Measurements from ENCODE around the gene STAP1. TPM values are rescaled to one million over a fixed set of nuclear protein-coding genes. Genes with fewer than 3 reads are reported as not detected.

The STAP1 gene
- total RNA-seq, 3 donors from 2014 or later, result 0.25 to 0.53 (median 0.32) TPM

DNA sequence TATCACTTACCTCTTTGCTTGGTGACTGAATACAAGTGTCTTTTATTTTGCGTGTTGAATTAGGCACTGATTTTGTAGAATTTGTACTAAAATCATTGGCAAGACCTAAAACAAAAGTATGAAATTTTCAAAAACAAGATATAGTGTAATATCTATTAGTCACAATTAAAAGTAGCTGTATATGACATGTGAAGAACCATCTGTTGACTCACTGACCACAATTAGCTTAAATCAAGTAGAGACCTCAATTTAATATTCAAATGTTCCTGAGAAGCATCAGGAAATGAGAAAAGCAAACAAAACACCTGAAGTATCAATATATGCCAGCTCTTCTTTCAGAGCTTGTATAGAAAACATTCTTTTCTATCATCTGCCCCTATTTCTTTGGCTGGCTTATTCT is 18.7 kb upstream of the STAP1 start:
- TF ChIP-seq, protein P1, sequence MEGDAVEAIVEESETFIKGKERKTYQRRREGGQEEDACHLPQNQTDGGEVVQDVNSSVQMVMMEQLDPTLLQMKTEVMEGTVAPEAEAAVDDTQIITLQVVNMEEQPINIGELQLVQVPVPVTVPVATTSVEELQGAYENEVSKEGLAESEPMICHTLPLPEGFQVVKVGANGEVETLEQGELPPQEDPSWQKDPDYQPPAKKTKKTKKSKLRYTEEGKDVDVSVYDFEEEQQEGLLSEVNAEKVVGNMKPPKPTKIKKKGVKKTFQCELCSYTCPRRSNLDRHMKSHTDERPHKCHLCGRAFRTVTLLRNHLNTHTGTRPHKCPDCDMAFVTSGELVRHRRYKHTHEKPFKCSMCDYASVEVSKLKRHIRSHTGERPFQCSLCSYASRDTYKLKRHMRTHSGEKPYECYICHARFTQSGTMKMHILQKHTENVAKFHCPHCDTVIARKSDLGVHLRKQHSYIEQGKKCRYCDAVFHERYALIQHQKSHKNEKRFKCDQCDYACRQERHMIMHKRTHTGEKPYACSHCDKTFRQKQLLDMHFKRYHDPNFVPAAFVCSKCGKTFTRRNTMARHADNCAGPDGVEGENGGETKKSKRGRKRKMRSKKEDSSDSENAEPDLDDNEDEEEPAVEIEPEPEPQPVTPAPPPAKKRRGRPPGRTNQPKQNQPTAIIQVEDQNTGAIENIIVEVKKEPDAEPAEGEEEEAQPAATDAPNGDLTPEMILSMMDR (IDR thresholded peaks at IDR 0.05), result no peak
- no peaks in the 10 kb centered on the region for H3K9me3 ChIP-seq
- no peak overlapping the region for H3K4me3 ChIP-seq
- intact Hi-C loops (cut with DNase I, micrococcal nuclease), result no loop called here
- DNase-seq (no peak), ATAC-seq (no peak)
- H3K36me3 ChIP-seq (ENCODE audit: low read depth), result no peaks in the 10 kb centered on the region
- peaks cover 19% of the 10 kb centered on the region for H3K4me1 ChIP-seq (ENCODE audit: low read depth)

DNA sequence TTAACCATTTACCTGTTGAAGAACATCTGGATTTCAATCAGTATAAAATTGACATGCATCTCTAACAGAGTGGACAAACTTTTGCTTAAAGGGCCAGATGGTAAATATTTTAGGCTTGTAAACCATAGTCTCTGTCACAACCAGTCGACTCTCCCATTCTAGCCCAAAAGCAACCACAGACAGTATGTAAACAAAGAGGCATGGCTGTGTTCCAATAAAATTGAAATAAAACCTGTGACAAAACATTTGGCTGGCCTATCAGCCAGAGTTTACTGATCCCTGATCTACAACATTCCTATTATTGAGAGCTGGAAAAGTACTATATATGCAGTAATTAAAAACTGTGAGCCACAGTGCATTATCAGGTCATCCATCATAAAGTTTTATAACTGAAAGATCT is 16.5 kb upstream of the STAP1 start:
- TF ChIP-seq, protein P1 (IDR thresholded peaks at IDR 0.05), result no peak
- Histone ChIP-seq H3K9me3 (no peaks in the 10 kb centered on the region), H3K4me1 (ENCODE audit: low read depth) (peaks cover 19% of the 10 kb centered on the region), H3K36me3 (ENCODE audit: low read depth) (no peaks in the 10 kb centered on the region), H3K4me3 (no peak overlapping the region)
- intact Hi-C loops (cut with DNase I, micrococcal nuclease), result no loop called here
- DNase-seq (no peak), ATAC-seq (no peak)

DNA sequence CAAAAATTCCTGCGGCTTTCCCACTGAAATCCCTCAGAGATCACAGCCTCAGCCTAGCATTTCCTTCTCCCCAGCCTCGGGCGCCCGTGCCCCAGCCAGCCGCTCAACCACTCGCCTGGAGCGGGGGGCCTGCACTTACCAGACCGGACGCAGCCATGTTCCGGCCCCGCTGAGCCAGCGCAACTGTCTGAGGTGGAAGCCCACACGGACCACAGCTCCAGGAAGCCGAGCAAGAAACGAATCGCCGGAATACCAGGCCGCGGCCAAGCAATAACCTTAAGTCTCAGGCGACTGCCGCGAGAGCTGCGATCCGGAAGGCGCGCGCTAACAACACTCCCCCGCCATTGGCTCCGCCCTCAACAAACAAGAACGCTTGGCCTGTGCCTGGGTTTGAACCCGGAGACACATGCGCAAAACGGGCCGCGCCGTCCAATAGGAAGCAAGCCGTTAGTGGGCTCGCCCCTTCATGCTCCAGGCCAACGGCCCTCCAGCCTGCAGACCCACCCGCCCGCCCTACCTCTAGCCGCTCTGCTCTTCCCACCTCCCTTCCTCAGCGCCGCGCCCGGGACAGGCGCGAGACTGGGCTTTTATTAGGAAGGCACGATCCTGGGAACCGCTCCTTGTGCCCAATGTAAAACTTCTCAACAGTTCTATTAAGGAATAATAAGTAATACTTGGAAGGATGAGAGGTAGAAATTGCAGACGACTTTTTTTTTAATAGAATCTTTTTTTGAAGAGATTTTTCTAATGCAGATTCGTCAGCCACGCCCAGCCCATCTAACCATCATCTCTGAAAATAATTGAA is 13.1 kb upstream of the STAP1 start, which contains the start of gene CENPC:
CENPC (minus strand) TSS at position 305 of the 805 bp plus-strand sequence; CDS start at position 157, 148 bp downstream.
- Histone ChIP-seq H3K4me3 (peak within 1 kb of the TSS; percentile 56), H3K36me3 (ENCODE audit: low read depth) (no peaks in the 10 kb centered on the region), H3K4me1 (ENCODE audit: low read depth) (peaks cover 19% of the 10 kb centered on the region), H3K9me3 (no peaks in the 10 kb centered on the region)
- peak; percentile 99 for ATAC-seq
- intact Hi-C loops (cut with DNase I, micrococcal nuclease), result no loop called here
- TF ChIP-seq, protein P1 (IDR thresholded peaks at IDR 0.05), result no peak
- DNase-seq, result peak; percentile 95 to 98 (median 97)

DNA sequence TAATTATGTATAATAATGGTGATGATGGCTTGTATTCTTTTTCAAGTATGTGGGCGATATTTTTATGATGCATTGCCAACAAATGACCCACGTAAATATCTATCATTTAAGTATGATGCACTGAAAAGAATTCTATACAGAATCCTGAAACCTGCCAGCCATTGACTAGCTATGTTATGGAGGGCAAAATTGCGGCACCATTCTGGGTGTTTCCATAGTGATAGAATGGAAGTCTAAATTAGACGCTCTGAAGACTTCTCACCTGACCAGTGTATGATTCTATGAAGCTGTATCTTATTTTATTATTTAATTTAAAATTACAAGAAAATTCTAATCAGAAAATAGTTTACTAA is 12.5 kb upstream of the STAP1 start:
- peaks cover 19% of the 10 kb centered on the region for H3K4me1 ChIP-seq (ENCODE audit: low read depth)
- TF ChIP-seq, protein P1 (IDR thresholded peaks at IDR 0.05), result no peak
- no peaks in the 10 kb centered on the region for H3K9me3 ChIP-seq
- ATAC-seq, result no peak
- peak overlapping the region; percentile 56 for H3K4me3 ChIP-seq
- intact Hi-C loops (cut with DNase I, micrococcal nuclease), result no loop called here
- DNase-seq, result no peak
- no peaks in the 10 kb centered on the region for H3K36me3 ChIP-seq (ENCODE audit: low read depth)

DNA sequence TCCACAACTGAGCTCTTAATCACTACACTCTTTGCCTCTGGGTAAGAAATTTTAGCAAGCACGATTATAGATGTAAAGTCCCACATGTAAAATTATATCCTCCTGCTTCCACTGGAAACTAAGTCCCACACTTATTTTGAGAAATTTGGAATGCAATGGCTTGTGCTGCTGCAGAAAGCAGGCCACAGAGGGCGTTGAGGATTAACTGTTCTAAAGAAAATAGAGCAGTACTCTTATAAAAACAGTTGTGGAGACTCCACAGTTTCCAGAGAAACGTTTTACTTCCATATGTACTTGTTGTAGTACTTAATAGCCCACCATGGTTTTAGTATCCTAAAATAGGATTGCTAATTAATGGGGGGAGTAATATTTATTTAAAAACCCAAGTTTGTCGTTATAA is 11.6 kb upstream of the STAP1 start:
- Histone ChIP-seq H3K9me3 (no peaks in the 10 kb centered on the region), H3K36me3 (ENCODE audit: low read depth) (no peaks in the 10 kb centered on the region), H3K4me1 (ENCODE audit: low read depth) (peaks cover 18% of the 10 kb centered on the region), H3K4me3 (no peak overlapping the region)
- intact Hi-C loops (cut with DNase I, micrococcal nuclease), result no loop called here
- no peak for ATAC-seq
- DNase-seq, result no peak
- TF ChIP-seq, protein P1 (IDR thresholded peaks at IDR 0.05), result no peak
